WTC11 (cell line): ENCODE data around the gene TGM2. TPM values are rescaled to one million over a fixed set of nuclear protein-coding genes. Genes with fewer than 3 reads are reported as not detected.

Source experiments
- ATAC-seq: fragments of 200-7000 bp; cut with Tn5 transposase; 2 replicates; pipeline ENCODE4 v1.10.0; 2021; ENCODE audit warnings: mild to moderate bottlenecking, moderate library complexity
- CTCF ChIA-PET: fragments of 300-600 bp; sonication (Branson Sonifier 250); formaldehyde crosslinking; loops from one replicate; lab custom pipeline; 2021; ENCODE audit warnings: antibody characterized with exemption; lab: Charles Lee
- POLR2A ChIA-PET: fragments of 350-600 bp; sonication (Branson Sonifier 250); formaldehyde crosslinking; loops from one replicate; lab custom pipeline; 2021; ENCODE audit warnings: antibody characterized with exemption; lab: Charles Lee
- DNase-seq: peaks from one replicate; pipeline ENCODE4 v3.0.0; 2021; ENCODE audit warnings: low spot score
- H3K27ac Mint-ChIP-seq: 2 replicates; pipeline ENCODE4 v1.8.0; 2021; ENCODE audit warnings: mixed read lengths
- H3K27me3 Mint-ChIP-seq: 2 replicates; pipeline ENCODE4 v1.8.0; 2021; ENCODE audit warnings: low read depth, mild to moderate bottlenecking, moderate library complexity, mixed read lengths
- H3K36me3 Mint-ChIP-seq: 2 replicates; pipeline ENCODE4 v1.8.0; 2021; ENCODE audit warnings: mixed read lengths
- H3K4me1 Mint-ChIP-seq: 2 replicates; pipeline ENCODE4 v1.8.0; 2022; ENCODE audit warnings: mixed read lengths
- H3K4me3 Mint-ChIP-seq: 2 replicates; pipeline ENCODE4 v1.8.0; 2021; ENCODE audit warnings: mild to moderate bottlenecking, moderate library complexity, mixed read lengths
- H3K9me3 Mint-ChIP-seq: 2 replicates; pipeline ENCODE4 v1.8.0; 2021; ENCODE audit warnings: mixed read lengths
- AFF4 ChIP-seq: sonication (generic); formaldehyde crosslinking; IDR thresholded peaks from 2 replicates; pipeline ENCODE4 v1.8.1; 2023; ENCODE audit warnings: mild to moderate bottlenecking, missing genetic modification reagents, borderline replicate concordance
- ARID4B ChIP-seq: sonication (generic); formaldehyde crosslinking; IDR thresholded peaks from 2 replicates; pipeline ENCODE4 v1.8.0; 2023; ENCODE audit warnings: missing genetic modification reagents, mild to moderate bottlenecking, borderline replicate concordance
- FOXJ3 ChIP-seq: sonication (generic); formaldehyde crosslinking; IDR thresholded peaks from 2 replicates; pipeline ENCODE4 v1.9.0; 2021; ENCODE audit warnings: missing genetic modification reagents, mild to moderate bottlenecking, borderline replicate concordance
- GABPB1 ChIP-seq: sonication (generic); formaldehyde crosslinking; IDR thresholded peaks from 2 replicates; pipeline ENCODE4 v1.8.1; 2023; ENCODE audit warnings: mild to moderate bottlenecking, missing genetic modification reagents
- HMGXB4 ChIP-seq: sonication (generic); formaldehyde crosslinking; IDR thresholded peaks from 2 replicates; pipeline ENCODE4 v1.8.1; 2023; ENCODE audit warnings: mild to moderate bottlenecking, moderate library complexity, missing genetic modification reagents
- IRF2 ChIP-seq: sonication (generic); formaldehyde crosslinking; IDR thresholded peaks from 2 replicates; pipeline ENCODE4 v1.8.0; 2022; ENCODE audit warnings: low read depth, missing genetic modification reagents, borderline replicate concordance
- JUN ChIP-seq: sonication (generic); formaldehyde crosslinking; IDR thresholded peaks from 2 replicates; pipeline ENCODE4 v1.8.0; 2023; ENCODE audit warnings: mild to moderate bottlenecking, missing genetic modification reagents
- KAT7 ChIP-seq: sonication (generic); formaldehyde crosslinking; IDR thresholded peaks from 2 replicates; pipeline ENCODE4 v1.8.1; 2023; ENCODE audit warnings: missing genetic modification reagents, mild to moderate bottlenecking, borderline replicate concordance
- NR1H2 ChIP-seq: sonication (generic); formaldehyde crosslinking; IDR thresholded peaks from 2 replicates; pipeline ENCODE4 v1.9.0; 2021; ENCODE audit warnings: mild to moderate bottlenecking, moderate library complexity, missing genetic modification reagents
- ZNF232 ChIP-seq: sonication (generic); formaldehyde crosslinking; IDR thresholded peaks from 2 replicates; pipeline ENCODE4 v1.8.0; 2022; ENCODE audit warnings: mild to moderate bottlenecking, missing genetic modification reagents
- ZNF423 ChIP-seq: fragments of 250-450 bp; sonication (Bioruptor Pico); IDR thresholded peaks from 2 replicates; pipeline ENCODE4 v2.1.2; 2022; ENCODE audit warnings: mild to moderate bottlenecking, moderate library complexity
- ZSCAN18 ChIP-seq: fragments of 250-450 bp; sonication (Bioruptor Pico); IDR thresholded peaks from 2 replicates; pipeline ENCODE4 v2.1.2; 2022; ENCODE audit warnings: mild to moderate bottlenecking, moderate library complexity
- total RNA-seq: library from RNA; stranded (reverse); gene quantifications from 3 replicates; pipeline ENCODE4 v1.2.3, GENCODE V29; 2021
- TF ChIP-seq, protein P1 (sequence below): sonication (generic); formaldehyde crosslinking; IDR thresholded peaks from 2 replicates; pipeline ENCODE4 v1.8.0; 2022; ENCODE audit warnings: mild to moderate bottlenecking, missing genetic modification reagents
- TF ChIP-seq, protein P2 (sequence below): sonication (generic); formaldehyde crosslinking; conservative IDR thresholded peaks from 2 replicates; pipeline ENCODE4 v1.8.1; 2022; ENCODE audit warnings: mild to moderate bottlenecking, missing genetic modification reagents
- TF ChIP-seq, protein P3 (sequence below): sonication (generic); formaldehyde crosslinking; IDR thresholded peaks from 2 replicates; pipeline ENCODE4 v1.8.1; 2022; ENCODE audit warnings: missing genetic modification reagents, borderline replicate concordance
- TF ChIP-seq, protein P4 (sequence below): fragments of 250-450 bp; sonication (Bioruptor Pico); IDR thresholded peaks from 2 replicates; pipeline ENCODE4 v1.9.0; 2021; ENCODE audit warnings: mild to moderate bottlenecking

Gene TGM2
- total RNA-seq, 1 experiment from 2014 or later: 1.5 TPM

DNA sequence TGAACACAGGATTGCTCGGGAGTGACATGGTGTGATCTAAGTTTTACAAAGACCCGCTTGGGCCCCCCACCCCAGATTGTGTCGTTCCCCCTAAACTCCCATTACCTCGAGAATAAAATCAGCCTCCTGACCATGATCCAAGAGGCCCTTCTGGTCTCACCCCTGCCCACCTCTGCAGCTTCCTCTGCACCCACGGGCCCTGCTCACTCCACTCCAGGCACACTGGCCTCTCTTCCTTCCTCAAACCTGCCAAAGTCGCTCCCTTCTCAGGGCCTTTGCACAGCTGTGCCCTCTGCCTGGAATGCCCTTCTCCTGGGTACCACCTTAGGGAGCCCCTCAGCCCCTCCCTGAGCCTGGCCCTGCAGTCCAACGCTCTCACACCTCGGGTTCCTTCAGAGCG lies 17.9 kb downstream of the TGM2 start:
- ATAC-seq (no peak), DNase-seq (no peak)
- Mint-ChIP-seq H3K36me3 (no peaks in the 10 kb centered on the region), H3K27me3 (no peaks in the 10 kb centered on the region; the same call in 1 of the 2 replicates), H3K4me1 (peaks cover 24% of the 10 kb centered on the region), H3K9me3 (no peaks in the 10 kb centered on the region), H3K4me3 (no peak overlapping the region), H3K27ac (no peak overlapping the region)
- CTCF ChIA-PET: interaction anchor here (0.6 kb wide), 1 partner anchor 105 kb away, joined by 3 read pairs; no protein-coding TSS in a partner anchor
- POLR2A ChIA-PET: interaction anchor here (0.6 kb wide), 1 partner anchor 165 kb away, joined by 5 read pairs; no protein-coding TSS in a partner anchor
- no peak for TF ChIP-seq IRF2 (CRISPR knock-in tag)
- no peak for TF ChIP-seq GABPB1 (CRISPR knock-in tag)
- no peak for TF ChIP-seq KAT7 (CRISPR knock-in tag)
- TF ChIP-seq FOXJ3 (CRISPR knock-in tag): no peak
- TF ChIP-seq NR1H2 (CRISPR knock-in tag): no peak

GRCh38 chr20:38146628-38147027 lies 18.4 kb downstream of the TGM2 start:
- Mint-ChIP-seq H3K36me3 (no peaks in the 10 kb centered on the region), H3K4me1 (peaks cover 26% of the 10 kb centered on the region), H3K9me3 (no peaks in the 10 kb centered on the region), H3K27ac (no peak overlapping the region), H3K4me3 (no peak overlapping the region), H3K27me3 (no peaks in the 10 kb centered on the region; the same call in 1 of the 2 replicates)
- DNase-seq (no peak), ATAC-seq (no peak)
- CTCF ChIA-PET: interaction anchor here (0.6 kb wide), 1 partner anchor 106 kb away, joined by 3 read pairs; no protein-coding TSS in a partner anchor
- POLR2A ChIA-PET: interaction anchor here (0.6 kb wide), 1 partner anchor 166 kb away, joined by 5 read pairs; no protein-coding TSS in a partner anchor
- TF ChIP-seq ARID4B (CRISPR knock-in tag) (no peak), ZNF423 (no peak), JUN (no peak), ZNF232 (CRISPR knock-in tag) (no peak), HMGXB4 (CRISPR knock-in tag) (no peak), ZSCAN18 (CRISPR knock-in tag) (no peak), GABPB1 (CRISPR knock-in tag) (no peak), FOXJ3 (CRISPR knock-in tag) (no peak), AFF4 (CRISPR knock-in tag) (no peak)
- TF ChIP-seq, protein P1, sequence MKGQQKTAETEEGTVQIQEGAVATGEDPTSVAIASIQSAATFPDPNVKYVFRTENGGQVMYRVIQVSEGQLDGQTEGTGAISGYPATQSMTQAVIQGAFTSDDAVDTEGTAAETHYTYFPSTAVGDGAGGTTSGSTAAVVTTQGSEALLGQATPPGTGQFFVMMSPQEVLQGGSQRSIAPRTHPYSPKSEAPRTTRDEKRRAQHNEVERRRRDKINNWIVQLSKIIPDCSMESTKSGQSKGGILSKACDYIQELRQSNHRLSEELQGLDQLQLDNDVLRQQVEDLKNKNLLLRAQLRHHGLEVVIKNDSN: no peak
- TF ChIP-seq, protein P2, sequence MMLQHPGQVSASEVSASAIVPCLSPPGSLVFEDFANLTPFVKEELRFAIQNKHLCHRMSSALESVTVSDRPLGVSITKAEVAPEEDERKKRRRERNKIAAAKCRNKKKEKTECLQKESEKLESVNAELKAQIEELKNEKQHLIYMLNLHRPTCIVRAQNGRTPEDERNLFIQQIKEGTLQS (CRISPR knock-in tag): no peak
- TF ChIP-seq, protein P3, sequence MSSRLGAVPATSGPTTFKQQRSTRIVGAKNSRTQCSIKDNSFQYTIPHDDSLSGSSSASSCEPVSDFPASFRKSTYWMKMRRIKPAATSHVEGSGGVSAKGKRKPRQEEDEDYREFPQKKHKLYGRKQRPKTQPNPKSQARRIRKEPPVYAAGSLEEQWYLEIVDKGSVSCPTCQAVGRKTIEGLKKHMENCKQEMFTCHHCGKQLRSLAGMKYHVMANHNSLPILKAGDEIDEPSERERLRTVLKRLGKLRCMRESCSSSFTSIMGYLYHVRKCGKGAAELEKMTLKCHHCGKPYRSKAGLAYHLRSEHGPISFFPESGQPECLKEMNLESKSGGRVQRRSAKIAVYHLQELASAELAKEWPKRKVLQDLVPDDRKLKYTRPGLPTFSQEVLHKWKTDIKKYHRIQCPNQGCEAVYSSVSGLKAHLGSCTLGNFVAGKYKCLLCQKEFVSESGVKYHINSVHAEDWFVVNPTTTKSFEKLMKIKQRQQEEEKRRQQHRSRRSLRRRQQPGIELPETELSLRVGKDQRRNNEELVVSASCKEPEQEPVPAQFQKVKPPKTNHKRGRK (CRISPR knock-in tag): no peak
- TF ChIP-seq, protein P4, sequence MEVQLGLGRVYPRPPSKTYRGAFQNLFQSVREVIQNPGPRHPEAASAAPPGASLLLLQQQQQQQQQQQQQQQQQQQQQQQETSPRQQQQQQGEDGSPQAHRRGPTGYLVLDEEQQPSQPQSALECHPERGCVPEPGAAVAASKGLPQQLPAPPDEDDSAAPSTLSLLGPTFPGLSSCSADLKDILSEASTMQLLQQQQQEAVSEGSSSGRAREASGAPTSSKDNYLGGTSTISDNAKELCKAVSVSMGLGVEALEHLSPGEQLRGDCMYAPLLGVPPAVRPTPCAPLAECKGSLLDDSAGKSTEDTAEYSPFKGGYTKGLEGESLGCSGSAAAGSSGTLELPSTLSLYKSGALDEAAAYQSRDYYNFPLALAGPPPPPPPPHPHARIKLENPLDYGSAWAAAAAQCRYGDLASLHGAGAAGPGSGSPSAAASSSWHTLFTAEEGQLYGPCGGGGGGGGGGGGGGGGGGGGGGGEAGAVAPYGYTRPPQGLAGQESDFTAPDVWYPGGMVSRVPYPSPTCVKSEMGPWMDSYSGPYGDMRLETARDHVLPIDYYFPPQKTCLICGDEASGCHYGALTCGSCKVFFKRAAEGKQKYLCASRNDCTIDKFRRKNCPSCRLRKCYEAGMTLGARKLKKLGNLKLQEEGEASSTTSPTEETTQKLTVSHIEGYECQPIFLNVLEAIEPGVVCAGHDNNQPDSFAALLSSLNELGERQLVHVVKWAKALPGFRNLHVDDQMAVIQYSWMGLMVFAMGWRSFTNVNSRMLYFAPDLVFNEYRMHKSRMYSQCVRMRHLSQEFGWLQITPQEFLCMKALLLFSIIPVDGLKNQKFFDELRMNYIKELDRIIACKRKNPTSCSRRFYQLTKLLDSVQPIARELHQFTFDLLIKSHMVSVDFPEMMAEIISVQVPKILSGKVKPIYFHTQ: no peak
